GM23338 (cell line): ENCODE data around the gene DHX40. TPM values are rescaled to one million over a fixed set of nuclear protein-coding genes. Genes with fewer than 3 reads are reported as not detected.
"Not testable (repeated sequence)": the region's sequence is repeated elsewhere in the genome, so short reads cannot be mapped to it uniquely, and the experiment has no call there.

Source experiments
- ATAC-seq: fragments of 200-7000 bp; cut with Tn5 transposase; 3 replicates; pipeline ENCODE4 v1.9.1; 2020
- DNase-seq: peaks from one replicate; pipeline ENCODE4 v3.0.0-alpha.2; 2015; ENCODE audit warnings: low spot score
- H2AFZ ChIP-seq: fragments of 200-600 bp; sonication (generic); 2 replicates; pipeline ENCODE4 v1.8.0; 2016; ENCODE audit warnings: antibody characterized with exemption, mild to moderate bottlenecking, moderate library complexity
- H3F3A ChIP-seq: fragments of 200-600 bp; sonication (generic); replicated peaks from 2 replicates; pipeline ENCODE4 v1.8.0; 2017; ENCODE audit warnings: antibody characterized with exemption, mixed run types, low read depth
- H3K27ac ChIP-seq: fragments of 200-600 bp; sonication (generic); 2 replicates; pipeline ENCODE4 v1.6.1; 2016; ENCODE audit warnings: low read depth
- H3K27me3 ChIP-seq: fragments of 200-600 bp; sonication (generic); 2 replicates; pipeline ENCODE4 v1.8.0; 2016; ENCODE audit warnings: mild to moderate bottlenecking, mixed run types, moderate library complexity; ENCODE audit not compliant: insufficient read depth
- H3K36me3 ChIP-seq: fragments of 200-600 bp; sonication (generic); 2 replicates; pipeline ENCODE4 v1.8.0; 2016; ENCODE audit warnings: mild to moderate bottlenecking; ENCODE audit not compliant: insufficient read depth
- H3K4me1 ChIP-seq: fragments of 200-600 bp; sonication (generic); 2 replicates; pipeline ENCODE4 v1.8.0; 2016; ENCODE audit warnings: mild to moderate bottlenecking, moderate library complexity; ENCODE audit not compliant: insufficient read depth
- H3K4me2 ChIP-seq: fragments of 200-600 bp; sonication (generic); 2 replicates; pipeline ENCODE4 v1.7.1; 2017; ENCODE audit warnings: mixed run types
- H3K4me3 ChIP-seq: fragments of 200-600 bp; sonication (generic); 2 replicates; pipeline ENCODE4 v1.6.1; 2016; ENCODE audit warnings: mixed run types
- H3K79me2 ChIP-seq: fragments of 200-600 bp; sonication (generic); replicated peaks from 2 replicates; pipeline ENCODE4 v1.8.0; 2017; ENCODE audit warnings: mild to moderate bottlenecking; ENCODE audit not compliant: insufficient read depth
- H3K9me2 ChIP-seq: fragments of 200-600 bp; sonication (generic); 2 replicates; pipeline ENCODE4 v1.8.0; 2017; ENCODE audit not compliant: insufficient read depth
- H4K20me1 ChIP-seq: fragments of 200-600 bp; sonication (generic); replicated peaks from 2 replicates; pipeline ENCODE4 v1.8.0; 2017; ENCODE audit warnings: mild to moderate bottlenecking; ENCODE audit not compliant: insufficient read depth
- H3K27ac Mint-ChIP-seq: 2 replicates; pipeline ENCODE4 v1.8.0; 2020; ENCODE audit warnings: inconsistent platforms, mild to moderate bottlenecking, moderate library complexity, mixed read lengths
- H3K27me3 Mint-ChIP-seq: 3 replicates; pipeline ENCODE4 v1.8.0; 2022; ENCODE audit warnings: low read depth, mild to moderate bottlenecking, moderate library complexity, mixed read lengths, inconsistent platforms; ENCODE audit not compliant: insufficient read depth, poor library complexity
- H3K36me3 Mint-ChIP-seq: 3 replicates; pipeline ENCODE4 v1.8.0; 2021; ENCODE audit warnings: low read depth, mild to moderate bottlenecking, inconsistent platforms, moderate library complexity, mixed read lengths
- H3K4me1 Mint-ChIP-seq: 3 replicates; pipeline ENCODE4 v1.8.0; 2020; ENCODE audit warnings: mild to moderate bottlenecking, inconsistent platforms, mixed read lengths
- H3K4me3 Mint-ChIP-seq: 3 replicates; pipeline ENCODE4 v1.8.0; 2021; ENCODE audit warnings: moderate library complexity, mild to moderate bottlenecking, inconsistent platforms, mixed read lengths
- H3K9me3 Mint-ChIP-seq: 3 replicates; pipeline ENCODE4 v1.8.0; 2020; ENCODE audit warnings: moderate library complexity, mild to moderate bottlenecking, inconsistent platforms, mixed read lengths
- EZH2phosphoT487 ChIP-seq: fragments of 200-600 bp; sonication (generic); IDR thresholded peaks from one replicate; pipeline ENCODE4 v1.8.1; 2018; ENCODE audit warnings: antibody characterized with exemption; ENCODE audit not compliant: unreplicated experiment
- ZNF114 ChIP-seq: fragments of 250-450 bp; sonication (Bioruptor Pico); IDR thresholded peaks from 2 replicates; pipeline ENCODE4 v1.5.0; 2020; ENCODE audit warnings: mild to moderate bottlenecking, moderate library complexity
- ZNF462 ChIP-seq: fragments of 250-450 bp; sonication (Bioruptor Pico); IDR thresholded peaks from 2 replicates; pipeline ENCODE4 v1.5.0; 2020; ENCODE audit warnings: mild to moderate bottlenecking, moderate library complexity
- polyA plus RNA-seq: library from polyadenylated mRNA; unstranded; fragments of >200 nt; fragmentation: Nextera tagmentation; extraction: Ambion mirVana; gene quantifications from 2 replicates; pipeline ENCODE4 v1.2.1, GENCODE V29; 2016
- total RNA-seq: library from RNA; depleted of rRNA; stranded (reverse); fragments of >200 nt; shearing (Covaris generic); gene quantifications from 2 replicates; pipeline ENCODE4 v1.2.3, GENCODE V29; 2014
- TF ChIP-seq, protein P1 (sequence below), 2 experiments: fragments of 200-600 bp in 1 of 2; sonication (generic) in 1 of 2; conservative IDR thresholded peaks; 2 replicates each; pipeline versions ENCODE4 v1.5.1 to v1.6.1; 2016 to 2017; ENCODE audit warnings: antibody characterized with exemption in 2 of 2, low read depth in 2 of 2, mild to moderate bottlenecking in 2 of 2, moderate library complexity in 1 of 2
- TF ChIP-seq, protein P2 (sequence below): IDR thresholded peaks from 2 replicates; pipeline ENCODE4 v1.6.1; 2016; ENCODE audit warnings: antibody characterized with exemption

Gene DHX40
- total and polyA plus RNA-seq, 2 experiments from 2014 or later: 14.5 to 38.2 TPM

DNA sequence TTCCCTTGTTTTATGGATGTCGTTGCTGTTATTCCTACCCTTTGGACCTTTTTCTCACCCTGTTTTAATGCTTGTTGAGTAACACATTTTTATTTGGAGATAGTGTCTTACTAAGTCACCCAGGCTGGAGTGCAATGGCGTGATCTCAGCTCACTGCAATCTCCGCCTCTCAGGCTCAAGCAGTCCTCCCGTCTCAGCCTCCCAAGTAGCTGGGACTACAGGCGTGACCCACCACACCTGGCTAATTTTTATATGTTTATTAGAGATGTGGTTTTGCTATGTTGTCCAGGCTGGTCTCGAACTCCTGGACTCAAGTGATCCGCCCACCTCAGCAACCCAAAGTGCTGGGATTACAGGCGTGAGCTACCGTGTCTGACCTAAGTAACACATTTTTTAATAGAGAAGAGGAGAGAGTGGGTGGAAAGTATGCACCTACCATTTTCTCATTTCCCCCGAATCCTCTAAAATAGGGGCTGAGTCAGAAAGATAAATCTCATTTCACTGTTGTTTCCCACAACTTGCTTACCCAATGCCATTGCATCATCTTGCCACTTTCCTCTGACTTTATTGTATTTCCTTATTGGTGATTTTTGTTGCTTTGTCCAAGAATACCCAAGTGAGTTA, 7.0 kb downstream of the DHX40 start (continued):
- TF ChIP-seq ZNF462 (CRISPR knock-in tag) (no peak), EZH2phosphoT487 (no peak), ZNF114 (CRISPR knock-in tag) (no peak)
- TF ChIP-seq, protein P1, sequence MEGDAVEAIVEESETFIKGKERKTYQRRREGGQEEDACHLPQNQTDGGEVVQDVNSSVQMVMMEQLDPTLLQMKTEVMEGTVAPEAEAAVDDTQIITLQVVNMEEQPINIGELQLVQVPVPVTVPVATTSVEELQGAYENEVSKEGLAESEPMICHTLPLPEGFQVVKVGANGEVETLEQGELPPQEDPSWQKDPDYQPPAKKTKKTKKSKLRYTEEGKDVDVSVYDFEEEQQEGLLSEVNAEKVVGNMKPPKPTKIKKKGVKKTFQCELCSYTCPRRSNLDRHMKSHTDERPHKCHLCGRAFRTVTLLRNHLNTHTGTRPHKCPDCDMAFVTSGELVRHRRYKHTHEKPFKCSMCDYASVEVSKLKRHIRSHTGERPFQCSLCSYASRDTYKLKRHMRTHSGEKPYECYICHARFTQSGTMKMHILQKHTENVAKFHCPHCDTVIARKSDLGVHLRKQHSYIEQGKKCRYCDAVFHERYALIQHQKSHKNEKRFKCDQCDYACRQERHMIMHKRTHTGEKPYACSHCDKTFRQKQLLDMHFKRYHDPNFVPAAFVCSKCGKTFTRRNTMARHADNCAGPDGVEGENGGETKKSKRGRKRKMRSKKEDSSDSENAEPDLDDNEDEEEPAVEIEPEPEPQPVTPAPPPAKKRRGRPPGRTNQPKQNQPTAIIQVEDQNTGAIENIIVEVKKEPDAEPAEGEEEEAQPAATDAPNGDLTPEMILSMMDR (conservative IDR thresholded peaks at IDR 0.05; ENCODE audit: low read depth in 2 of 2): no peak
- TF ChIP-seq, protein P2, sequence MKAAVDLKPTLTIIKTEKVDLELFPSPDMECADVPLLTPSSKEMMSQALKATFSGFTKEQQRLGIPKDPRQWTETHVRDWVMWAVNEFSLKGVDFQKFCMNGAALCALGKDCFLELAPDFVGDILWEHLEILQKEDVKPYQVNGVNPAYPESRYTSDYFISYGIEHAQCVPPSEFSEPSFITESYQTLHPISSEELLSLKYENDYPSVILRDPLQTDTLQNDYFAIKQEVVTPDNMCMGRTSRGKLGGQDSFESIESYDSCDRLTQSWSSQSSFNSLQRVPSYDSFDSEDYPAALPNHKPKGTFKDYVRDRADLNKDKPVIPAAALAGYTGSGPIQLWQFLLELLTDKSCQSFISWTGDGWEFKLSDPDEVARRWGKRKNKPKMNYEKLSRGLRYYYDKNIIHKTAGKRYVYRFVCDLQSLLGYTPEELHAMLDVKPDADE: no peak

GRCh38 chr17:59584168-59584567, 18.8 kb downstream of the DHX40 start:
- not testable (repeated sequence) for H3K4me3 Mint-ChIP-seq, H3K36me3 ChIP-seq, H3F3A ChIP-seq, H3K27ac ChIP-seq, H2AFZ ChIP-seq, H3K9me2 ChIP-seq, H3K4me1 ChIP-seq, H3K79me2 ChIP-seq, H3K4me3 ChIP-seq, ATAC-seq, DNase-seq, H4K20me1 ChIP-seq, H3K27ac Mint-ChIP-seq, H3K4me1 Mint-ChIP-seq, H3K27me3 Mint-ChIP-seq, H3K4me2 ChIP-seq, H3K36me3 Mint-ChIP-seq, H3K9me3 Mint-ChIP-seq, H3K27me3 ChIP-seq
